ENCODE results near the gene SOX11. TPM values are rescaled to one million over a fixed set of nuclear protein-coding genes. Genes with fewer than 3 reads are reported as not detected.

Gene SOX11
- polyA plus RNA-seq, 1 donor (not counting 4 experiments of a cell fraction or from before 2014, with no cell fraction given) = not detected

- no peak for DNase-seq (ENCODE audit: low read depth, low spot score)
- no peaks in the 10 kb centered on the region for H3K27me3 ChIP-seq (ENCODE audit: control insufficient read depth, extremely low read depth, insufficient read depth, low read length)
- no peak overlapping the region for H3K4me2 ChIP-seq (ENCODE audit: control insufficient read depth, extremely low read depth, insufficient read depth, low read depth, low read length)
- H4K20me1 ChIP-seq (ENCODE audit: control insufficient read depth, extremely low read depth, insufficient read depth, low read length) = no peaks in the 10 kb centered on the region
- H3K9ac ChIP-seq (ENCODE audit: control insufficient read depth, extremely low read depth, insufficient read depth, low read length) = no peak overlapping the region
- no peaks in the 10 kb centered on the region for H3K79me2 ChIP-seq (ENCODE audit: control insufficient read depth, insufficient read depth, low read length)
- no peak overlapping the region for H3K4me3 ChIP-seq (ENCODE audit: control insufficient read depth in 2 of 3, extremely low read depth in 1 of 3, insufficient read depth in 2 of 3, low read depth in 1 of 3, low read length in 3 of 3)
- dilution Hi-C loops (cut with MboI; ENCODE audit: extremely low pct_ligation_motif_present, low sequenced_read_pairs) = no loop called here
- H3K9me3 ChIP-seq (ENCODE audit: control insufficient read depth, low read depth, low read length) = no peaks in the 10 kb centered on the region
- no peak for TF ChIP-seq EZH2 (IDR thresholded peaks at IDR 0.05; ENCODE audit: low read length)
- TF ChIP-seq, protein P1, sequence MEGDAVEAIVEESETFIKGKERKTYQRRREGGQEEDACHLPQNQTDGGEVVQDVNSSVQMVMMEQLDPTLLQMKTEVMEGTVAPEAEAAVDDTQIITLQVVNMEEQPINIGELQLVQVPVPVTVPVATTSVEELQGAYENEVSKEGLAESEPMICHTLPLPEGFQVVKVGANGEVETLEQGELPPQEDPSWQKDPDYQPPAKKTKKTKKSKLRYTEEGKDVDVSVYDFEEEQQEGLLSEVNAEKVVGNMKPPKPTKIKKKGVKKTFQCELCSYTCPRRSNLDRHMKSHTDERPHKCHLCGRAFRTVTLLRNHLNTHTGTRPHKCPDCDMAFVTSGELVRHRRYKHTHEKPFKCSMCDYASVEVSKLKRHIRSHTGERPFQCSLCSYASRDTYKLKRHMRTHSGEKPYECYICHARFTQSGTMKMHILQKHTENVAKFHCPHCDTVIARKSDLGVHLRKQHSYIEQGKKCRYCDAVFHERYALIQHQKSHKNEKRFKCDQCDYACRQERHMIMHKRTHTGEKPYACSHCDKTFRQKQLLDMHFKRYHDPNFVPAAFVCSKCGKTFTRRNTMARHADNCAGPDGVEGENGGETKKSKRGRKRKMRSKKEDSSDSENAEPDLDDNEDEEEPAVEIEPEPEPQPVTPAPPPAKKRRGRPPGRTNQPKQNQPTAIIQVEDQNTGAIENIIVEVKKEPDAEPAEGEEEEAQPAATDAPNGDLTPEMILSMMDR (optimal IDR thresholded peaks at IDR 0.05 in 1 of 3, IDR thresholded peaks at IDR 0.05 in 1 of 3, conservative IDR thresholded peaks at IDR 0.05 in 1 of 3; ENCODE audit: extremely low read depth in 1 of 3, insufficient read depth in 2 of 3, low read length in 3 of 3) = no peak
- FAIRE-seq = no peak
- H3K9me1 ChIP-seq (ENCODE audit: control insufficient read depth, extremely low read depth, insufficient read depth, low read length) = no peaks in the 10 kb centered on the region
- no peaks in the 10 kb centered on the region for H3K4me1 ChIP-seq (ENCODE audit: control insufficient read depth, extremely low read depth, insufficient read depth, low read length)
- H3K27ac ChIP-seq (ENCODE audit: control insufficient read depth, insufficient read depth, low read length) = no peak overlapping the region
- no peaks in the 10 kb centered on the region for H3K36me3 ChIP-seq (ENCODE audit: control insufficient read depth in 2 of 2, extremely low read depth in 1 of 2, insufficient read depth in 2 of 2, low read length in 2 of 2)
- no peak overlapping the region for H2AFZ ChIP-seq (ENCODE audit: control insufficient read depth, low read length)
Measured at GRCh38 chr2:5729416-5729815, 37.2 kb downstream of the SOX11 start.

DNA sequence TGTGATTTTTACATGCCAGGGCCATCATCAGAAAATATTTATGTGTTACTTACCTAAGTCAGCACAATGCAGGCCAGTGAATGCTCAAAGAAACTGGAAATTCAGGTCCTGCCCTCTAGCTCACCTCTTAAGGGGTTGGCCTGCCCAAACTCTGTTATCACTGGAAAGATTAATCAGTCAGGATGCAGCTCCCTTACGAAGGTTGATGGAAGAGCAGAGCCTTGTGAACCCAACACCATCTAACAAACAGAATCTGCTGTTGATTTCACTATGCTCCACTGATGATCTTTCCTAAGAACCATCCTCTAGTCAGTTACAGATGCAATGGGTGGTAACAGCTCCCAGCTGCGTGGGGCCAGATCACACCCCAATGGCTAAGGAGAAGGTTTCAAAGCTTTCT is 38.2 kb downstream of the SOX11 start:
- no peaks in the 10 kb centered on the region for H4K20me1 ChIP-seq (ENCODE audit: control insufficient read depth, extremely low read depth, insufficient read depth, low read length)
- no peaks in the 10 kb centered on the region for H3K27me3 ChIP-seq (ENCODE audit: control insufficient read depth, extremely low read depth, insufficient read depth, low read length)
- no peaks in the 10 kb centered on the region for H3K79me2 ChIP-seq (ENCODE audit: control insufficient read depth, insufficient read depth, low read length)
- DNase-seq (ENCODE audit: low read depth, low spot score) (no peak), FAIRE-seq (no peak)
- no peaks in the 10 kb centered on the region for H3K4me1 ChIP-seq (ENCODE audit: control insufficient read depth, extremely low read depth, insufficient read depth, low read length)
- H3K27ac ChIP-seq (ENCODE audit: control insufficient read depth, insufficient read depth, low read length) = no peak overlapping the region
- H3K36me3 ChIP-seq (ENCODE audit: control insufficient read depth in 2 of 2, extremely low read depth in 1 of 2, insufficient read depth in 2 of 2, low read length in 2 of 2) = no peaks in the 10 kb centered on the region
- H2AFZ ChIP-seq (ENCODE audit: control insufficient read depth, low read length) = no peak overlapping the region
- no peak for TF ChIP-seq EZH2 (IDR thresholded peaks at IDR 0.05; ENCODE audit: low read length)
- TF ChIP-seq, protein P1 (optimal IDR thresholded peaks at IDR 0.05 in 1 of 3, IDR thresholded peaks at IDR 0.05 in 1 of 3, conservative IDR thresholded peaks at IDR 0.05 in 1 of 3; ENCODE audit: extremely low read depth in 1 of 3, insufficient read depth in 2 of 3, low read length in 3 of 3) = no peak
- no peak overlapping the region for H3K4me2 ChIP-seq (ENCODE audit: control insufficient read depth, extremely low read depth, insufficient read depth, low read depth, low read length)
- no peak overlapping the region for H3K4me3 ChIP-seq (ENCODE audit: control insufficient read depth in 2 of 3, extremely low read depth in 1 of 3, insufficient read depth in 2 of 3, low read depth in 1 of 3, low read length in 3 of 3)
- peaks cover 3% of the 10 kb centered on the region for H3K9me3 ChIP-seq (ENCODE audit: control insufficient read depth, low read depth, low read length)
- no peaks in the 10 kb centered on the region for H3K9me1 ChIP-seq (ENCODE audit: control insufficient read depth, extremely low read depth, insufficient read depth, low read length)
- dilution Hi-C loops (cut with MboI; ENCODE audit: extremely low pct_ligation_motif_present, low sequenced_read_pairs) = no loop called here
- no peak overlapping the region for H3K9ac ChIP-seq (ENCODE audit: control insufficient read depth, extremely low read depth, insufficient read depth, low read length)

All from keratinocyte (primary cell).